Activated T-cell treated with anti-CD3 and anti-CD28 coated beads for 1 hour (primary cell): ENCODE data around the gene MBNL2.

Experiments
- DNase-seq: peaks from one replicate; pipeline ENCODE4 v3.0.0-alpha.2; 2020; ENCODE audit warnings: low read depth

MBNL2 gene

DNA sequence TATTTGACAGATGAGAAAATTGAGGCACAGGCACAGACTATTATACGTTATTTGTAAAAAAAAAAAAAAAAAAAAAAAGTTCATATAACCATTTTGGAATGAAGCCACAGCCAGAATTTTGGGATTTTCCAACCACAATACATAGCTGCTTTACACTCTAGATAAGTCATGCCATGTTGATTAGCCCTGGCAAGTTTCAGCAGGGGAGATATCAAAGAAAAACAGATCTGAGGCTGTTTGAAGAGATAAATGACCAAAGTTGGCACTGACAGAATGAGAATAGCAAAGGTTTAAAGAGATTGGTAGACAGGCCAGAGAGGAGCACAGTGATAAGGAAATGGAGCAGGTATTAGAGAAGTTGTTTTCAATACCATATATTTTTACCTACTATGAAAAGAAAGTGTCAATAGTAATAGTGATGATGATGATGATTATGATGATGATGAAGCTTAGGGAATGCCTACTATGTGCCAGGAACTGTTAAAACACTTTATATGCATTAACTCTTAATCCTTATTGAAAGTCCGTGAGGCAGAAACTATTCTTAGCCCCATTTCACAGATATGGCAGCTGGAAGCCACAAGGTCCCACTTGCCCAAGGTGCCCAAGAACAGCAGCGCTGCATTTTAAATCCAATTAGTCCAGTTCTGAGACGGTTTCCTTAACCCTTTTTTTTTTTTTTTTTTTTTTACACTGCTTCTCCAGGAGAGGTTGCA, 105.5 kb downstream of the MBNL2 start:
- DNase-seq, result no peak

GRCh38 chr13:97328222-97328790, 106.2 kb downstream of the MBNL2 start:
- DNase-seq, result no peak

GRCh38 chr13:97329331-97329730, 107.2 kb downstream of the MBNL2 start:
- DNase-seq, result no peak

DNA sequence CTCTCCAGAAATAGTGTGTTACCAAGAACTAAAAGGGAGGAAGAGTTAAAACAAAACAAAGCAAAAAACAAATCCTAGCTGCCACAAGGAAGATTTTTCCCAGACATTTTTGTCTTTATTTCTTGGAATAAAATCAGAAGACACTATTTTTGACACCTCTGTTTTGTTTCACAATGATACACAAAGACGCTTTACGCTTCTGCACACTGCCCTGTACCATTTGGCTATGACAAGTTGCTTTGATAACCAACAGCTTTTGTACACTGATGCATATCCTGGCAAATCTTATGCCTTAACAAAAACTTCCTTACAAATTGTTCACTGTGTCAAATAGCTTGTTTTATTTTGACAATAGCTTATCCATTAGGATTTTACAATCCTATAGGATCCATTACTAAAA, 108.3 kb downstream of the MBNL2 start:
- DNase-seq, result no peak

- DNase-seq, result no peak
Observed at GRCh38 chr13:97332742-97333141, 110.6 kb downstream of the MBNL2 start.

GRCh38 chr13:97333983-97334382, 111.8 kb downstream of the MBNL2 start:
- no peak for DNase-seq

GRCh38 chr13:97334690-97335089, 112.6 kb downstream of the MBNL2 start:
- DNase-seq, result no peak

GRCh38 chr13:97335488-97336134, 113.5 kb downstream of the MBNL2 start:
- no peak for DNase-seq

GRCh38 chr13:97337985-97338499, 115.9 kb downstream of the MBNL2 start:
- DNase-seq, result no peak

GRCh38 chr13:97338571-97338970, 116.4 kb downstream of the MBNL2 start:
- no peak for DNase-seq

- no peak for DNase-seq
Observed at GRCh38 chr13:97339019-97339987, 117.2 kb downstream of the MBNL2 start.

- DNase-seq, result no peak
Observed at GRCh38 chr13:97339988-97340749, 118.0 kb downstream of the MBNL2 start.

DNA sequence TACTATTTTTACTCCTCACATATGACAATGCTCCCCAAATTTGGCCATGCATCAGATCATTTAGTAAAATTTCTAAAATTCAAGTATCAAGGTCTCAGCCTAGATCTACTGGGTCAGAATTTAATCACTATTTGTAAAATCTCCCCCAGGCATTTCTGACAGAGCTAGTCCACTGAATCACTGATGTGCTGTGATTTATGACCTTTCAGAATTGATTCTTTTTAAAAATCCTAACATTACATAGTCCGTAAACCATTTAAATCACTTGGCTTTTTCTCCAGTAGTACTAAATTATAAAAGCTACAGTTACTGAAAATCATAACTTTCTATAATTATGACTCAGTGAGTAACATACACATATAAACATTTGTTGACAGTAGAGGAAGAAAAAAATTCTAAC, 119.0 kb downstream of the MBNL2 start:
- DNase-seq, result no peak

- DNase-seq, result no peak
Observed at GRCh38 chr13:97342136-97342535, 120.0 kb downstream of the MBNL2 start.

DNA sequence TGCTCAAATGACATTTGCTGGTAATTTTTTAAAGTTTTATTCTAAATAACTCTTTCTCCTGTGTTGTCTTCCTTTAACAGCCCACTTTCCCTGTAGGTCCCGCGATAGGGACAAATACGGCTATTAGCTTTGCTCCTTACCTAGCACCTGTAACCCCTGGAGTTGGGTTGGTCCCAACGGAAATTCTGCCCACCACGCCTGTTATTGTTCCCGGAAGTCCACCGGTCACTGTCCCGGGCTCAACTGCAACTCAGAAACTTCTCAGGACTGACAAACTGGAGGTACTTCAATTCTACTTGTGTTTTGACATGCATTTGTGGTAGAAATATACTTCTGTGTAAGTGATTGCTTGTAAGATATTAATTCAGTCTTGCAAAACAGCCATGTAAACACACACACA, 120.8 kb downstream of the MBNL2 start:
- no peak for DNase-seq

DNA sequence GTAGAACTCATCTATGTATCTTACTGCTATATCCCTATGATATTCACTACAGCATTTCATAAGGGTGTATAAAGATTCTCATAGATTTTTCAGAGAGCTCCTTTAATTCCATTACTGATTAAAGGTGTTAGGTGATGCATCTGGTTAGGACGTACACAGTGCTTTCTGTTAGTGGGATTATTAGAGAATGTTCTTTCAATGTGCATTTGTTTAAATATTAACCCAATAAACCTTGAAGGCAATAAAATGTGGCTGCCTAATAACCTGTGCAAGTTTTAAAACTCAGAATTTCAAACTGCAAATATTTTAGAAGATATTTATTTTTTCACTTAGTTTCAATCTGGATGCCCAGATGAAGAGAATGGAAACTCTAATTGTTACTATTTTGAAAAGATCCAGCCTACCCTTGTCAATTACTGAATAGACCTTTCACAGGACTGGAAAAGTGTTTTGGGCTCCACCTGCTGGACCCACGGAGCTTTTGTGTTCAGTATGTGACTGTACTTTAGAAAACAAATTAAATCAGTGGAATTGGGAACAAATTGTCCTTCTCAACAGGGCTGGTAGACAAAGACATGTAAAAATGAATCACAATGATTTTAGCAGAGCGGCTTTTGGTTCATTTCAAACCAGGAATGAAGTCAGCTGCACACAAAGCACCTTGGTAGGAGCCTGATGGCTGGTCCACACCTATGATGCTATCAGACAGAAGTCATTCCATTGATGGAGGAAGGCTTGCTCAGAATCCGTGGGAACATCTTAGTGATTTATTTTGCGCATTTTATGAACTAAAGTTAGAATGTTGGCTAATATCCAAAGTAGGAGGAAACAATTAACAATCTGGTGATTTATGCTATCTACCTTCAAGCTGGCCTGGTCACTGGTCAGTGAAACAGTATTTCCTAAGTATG, 122.4 kb downstream of the MBNL2 start:
- DNase-seq, result peak; percentile 20

DNA sequence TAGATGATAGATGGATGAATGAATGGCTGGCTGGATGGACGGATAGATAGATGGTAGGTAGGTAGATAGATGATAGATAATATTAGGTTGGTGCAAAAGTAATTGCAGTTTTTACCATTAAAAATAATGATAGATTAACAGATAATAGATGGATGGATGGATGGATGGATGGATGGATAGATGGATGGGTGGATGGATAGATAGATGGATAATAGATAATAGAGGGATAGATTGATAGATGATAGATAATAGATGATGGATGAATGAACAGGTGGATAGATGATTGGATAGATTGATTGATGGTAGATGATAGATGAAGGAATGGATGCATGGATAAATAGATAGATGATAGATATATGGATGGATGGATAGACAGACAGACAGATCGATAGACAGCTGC, 124.0 kb downstream of the MBNL2 start:
- DNase-seq, result no peak

GRCh38 chr13:97346561-97347254, 124.6 kb downstream of the MBNL2 start:
- no peak for DNase-seq

DNA sequence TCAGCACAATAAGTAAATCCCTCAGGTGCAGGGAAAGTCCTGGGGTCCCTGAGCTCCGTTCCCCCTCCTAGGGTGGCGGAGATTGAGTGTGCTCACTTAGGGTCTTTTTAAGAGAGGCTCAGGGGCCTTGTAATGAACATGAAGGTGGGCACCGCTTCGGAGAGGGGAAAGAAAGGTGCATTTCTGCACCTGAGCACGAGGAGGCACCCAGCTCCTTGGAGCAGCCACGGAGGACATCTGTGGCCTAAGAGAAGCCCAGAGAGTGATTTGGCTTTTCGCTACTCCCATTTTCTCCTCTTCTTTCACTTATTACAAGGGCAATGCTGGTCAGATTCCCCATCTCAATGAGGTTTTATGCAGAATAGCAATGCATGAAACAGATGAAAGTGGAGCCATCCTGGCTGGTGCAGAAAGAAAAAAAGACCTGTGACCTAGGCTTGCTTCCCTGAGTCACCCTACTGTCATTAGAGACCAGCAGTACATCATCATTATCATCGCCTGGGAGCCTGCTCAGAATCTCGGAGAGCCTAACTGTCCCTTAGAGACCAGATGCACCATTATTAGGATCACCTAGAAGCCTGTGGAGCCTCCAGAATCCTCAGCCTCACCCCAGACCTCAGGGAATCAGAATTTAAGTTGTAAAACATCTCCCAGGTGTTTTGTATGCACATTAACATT, 125.3 kb downstream of the MBNL2 start:
- no peak for DNase-seq
